ENCODE measurements around the gene NAGA. TPM values are rescaled to one million over a fixed set of nuclear protein-coding genes. Genes with fewer than 3 reads are reported as not detected.

Gene NAGA
- total RNA-seq, 6 experiments from 2014 or later, result 17.6 to 27.9 (median 23.0) TPM

- no peak for ATAC-seq
- no peak for TF ChIP-seq POLR2A (IDR thresholded peaks at IDR 0.05)
- no peak for TF ChIP-seq CTCF (IDR thresholded peaks at IDR 0.05)
- Histone ChIP-seq H3K27ac (no peak overlapping the region), H3K4me1 (peaks cover 0 to 14% (median 6%) of the 10 kb centered on the region in 4 donors), H3K9me3 (no peaks in the 10 kb centered on the region), H3K36me3 (peaks cover 0 to 37% (median 16%) of the 10 kb centered on the region in 4 donors), H3K27me3 (no peaks in the 10 kb centered on the region), H3K4me3 (no peak overlapping the region)
- intact Hi-C loops (cut with DNase I), result no loop called here
- 80% methylated on average over 1 of the region's 4 CpGs for WGBS (ENCODE audit: insufficient coverage, low coverage, low lambda C conversion rate, missing lambda C conversion rate)
- DNase-seq, result no peak
These were observed 12.5 kb upstream of the NAGA start for GRCh38 chr22:42083119-42083518.

GRCh38 chr22:42080287-42080686 is 9.7 kb upstream of the NAGA start:
- WGBS (ENCODE audit: insufficient coverage, low coverage, low lambda C conversion rate, missing lambda C conversion rate), result under 1% methylated on average over 14 of the region's 14 CpGs
- ATAC-seq (peak in 2 of 4 donors; percentile 17 to 18), DNase-seq (peak in 1 of 3 donors; percentile 48)
- H3K36me3 ChIP-seq, result peaks cover 0 to 20% (median 8%) of the 10 kb centered on the region in 4 donors
- H3K4me3 ChIP-seq, result peak overlapping the region; percentile 59 to 75 (median 74)
- intact Hi-C loops (cut with DNase I), result no loop called here
- no peaks in the 10 kb centered on the region for H3K9me3 ChIP-seq
- no peaks in the 10 kb centered on the region for H3K27me3 ChIP-seq
- no peak for TF ChIP-seq CTCF (IDR thresholded peaks at IDR 0.05)
- TF ChIP-seq POLR2A (IDR thresholded peaks at IDR 0.05), result no peak
- peaks cover 0 to 14% (median 6%) of the 10 kb centered on the region in 4 donors for H3K4me1 ChIP-seq
- peak overlapping the region; percentile 93 to 98 (median 96) for H3K27ac ChIP-seq

GRCh38 chr22:42079319-42080251 is 9.0 kb upstream of the NAGA start, which contains the start of gene SMDT1:
Gene SMDT1, plus strand, starts transcription at chr22:42079700. Its CDS starts 69 bp downstream, at chr22:42079769.
- no peaks in the 10 kb centered on the region for H3K27me3 ChIP-seq
- H3K4me1 ChIP-seq, result peaks cover 0 to 14% (median 6%) of the 10 kb centered on the region in 4 donors
- peaks cover 0 to 13% (median 7%) of the 10 kb centered on the region in 4 donors for H3K36me3 ChIP-seq
- DNase-seq (peak; percentile 100), ATAC-seq (peak; percentile 92 to 94 (median 93))
- intact Hi-C loops (cut with DNase I), result no loop called here
- no peaks in the 10 kb centered on the region for H3K9me3 ChIP-seq
- peak within 1 kb of the TSS; percentile 59 to 75 (median 74) for H3K4me3 ChIP-seq
- peak within 1 kb of the TSS; percentile 93 to 98 (median 96) for H3K27ac ChIP-seq
- peak; percentile 84 for TF ChIP-seq POLR2A (IDR thresholded peaks at IDR 0.05)
- no peak for TF ChIP-seq CTCF (IDR thresholded peaks at IDR 0.05)
- under 1% methylated on average over 23 of the region's 71 CpGs for WGBS (ENCODE audit: insufficient coverage, low coverage, low lambda C conversion rate, missing lambda C conversion rate)

- 49% methylated on average over 7 of the region's 24 CpGs for WGBS (ENCODE audit: insufficient coverage, low coverage, low lambda C conversion rate, missing lambda C conversion rate)
- intact Hi-C loops (cut with DNase I), result no loop called here
- TF ChIP-seq CTCF (IDR thresholded peaks at IDR 0.05), result no peak
These were observed 8.1 kb upstream of the NAGA start for GRCh38 chr22:42078469-42079318.

More at GRCh38 chr22:42078469-42079318, 8.1 kb upstream of the NAGA start:
- Histone ChIP-seq H3K4me3 (peak overlapping the region; percentile 59 to 75 (median 74)), H3K4me1 (peaks cover 0 to 18% (median 6%) of the 10 kb centered on the region in 4 donors), H3K27me3 (no peaks in the 10 kb centered on the region), H3K27ac (peak overlapping the region; percentile 93 to 98 (median 96)), H3K9me3 (no peaks in the 10 kb centered on the region), H3K36me3 (peaks cover 0 to 9% (median 5%) of the 10 kb centered on the region in 4 donors)
- ATAC-seq (peak; percentile 0 to 7 (median 1)), DNase-seq (peak in 2 of 3 donors; percentile 51 to 55)

Data from right lobe of liver (tissue), 6 donors.